Naive thymus-derived CD4-positive, alpha-beta T cell (primary cell): ENCODE results near the gene MSH6. TPM values are rescaled to one million over a fixed set of nuclear protein-coding genes. Genes with fewer than 3 reads are reported as not detected.

Experiments used
- ATAC-seq: fragments of 150-1000 bp; cut with Tn5 transposase; 2 replicates; pipeline ENCODE4 v1.10.0; 2021; ENCODE audit warnings: mild to moderate bottlenecking, moderate library complexity
- CTCF ChIA-PET: fragments of 350-600 bp; sonication (Branson Sonifier 250); formaldehyde crosslinking; loops from one replicate; lab custom pipeline; 2021; ENCODE audit warnings: antibody characterized with exemption; lab: Charles Lee
- POLR2A ChIA-PET: fragments of 350-600 bp; sonication (Branson Sonifier 250); formaldehyde crosslinking; loops from one replicate; lab custom pipeline; 2021; ENCODE audit warnings: antibody characterized with exemption, inconsistent platforms; lab: Charles Lee
- DNase-seq, 9 donors: peaks; one replicate each; pipeline versions ENCODE4 v3.0.0 to v3.0.0-alpha.2; 2020 to 2022; ENCODE audit warnings: mixed read lengths in 1 of 9
- H3K27ac ChIP-seq: one replicate; pipeline ENCODE4 v1.7.0; 2013; ENCODE audit warnings: mild to moderate bottlenecking, low read depth, low read length, moderate library complexity
- H3K27me3 ChIP-seq, 2 donors: one replicate each; pipeline ENCODE4 v1.7.0; 2013; ENCODE audit warnings: low read length in 2 of 2, mild to moderate bottlenecking in 2 of 2, moderate library complexity in 2 of 2; ENCODE audit not compliant: control insufficient read depth in 2 of 2, insufficient read depth in 2 of 2
- H3K36me3 ChIP-seq, 3 experiments: 1 replicate in 2 of 3; 2 replicates in 1 of 3; pipeline ENCODE4 v1.7.0; 2013; ENCODE audit warnings: low read length in 3 of 3, mild to moderate bottlenecking in 3 of 3, moderate library complexity in 1 of 3; ENCODE audit not compliant: insufficient read depth in 3 of 3, control insufficient read depth in 2 of 3
- H3K4me1 ChIP-seq, 2 donors: one replicate each; pipeline ENCODE4 v1.7.0; 2013; ENCODE audit warnings: low read length in 2 of 2, mild to moderate bottlenecking in 2 of 2, moderate library complexity in 1 of 2; ENCODE audit not compliant: control insufficient read depth in 2 of 2, insufficient read depth in 2 of 2
- H3K4me3 ChIP-seq: 2 replicates; pipeline ENCODE4 v1.7.0; 2013; ENCODE audit warnings: mild to moderate bottlenecking, low read length
- H3K9me3 ChIP-seq, 3 experiments: 1 replicate in 2 of 3; 2 replicates in 1 of 3; pipeline ENCODE4 v1.7.0; 2013; ENCODE audit warnings: low read length in 3 of 3; ENCODE audit not compliant: control insufficient read depth in 2 of 3
- H3K27ac Mint-ChIP-seq, 9 donors: one replicate each; pipeline ENCODE4 v1.8.0; 2020 to 2022; ENCODE audit warnings: mixed read lengths in 9 of 9, mild to moderate bottlenecking in 8 of 9, moderate library complexity in 5 of 9, inconsistent platforms in 2 of 9
- H3K27me3 Mint-ChIP-seq, 5 donors: one replicate each; pipeline ENCODE4 v1.8.0; 2021 to 2022; ENCODE audit warnings: mixed read lengths in 5 of 5, mild to moderate bottlenecking in 1 of 5
- H3K36me3 Mint-ChIP-seq, 5 donors: one replicate each; pipeline ENCODE4 v1.8.0; 2020 to 2022; ENCODE audit warnings: mixed read lengths in 5 of 5, mild to moderate bottlenecking in 3 of 5, inconsistent platforms in 1 of 5
- H3K4me1 Mint-ChIP-seq, 7 donors: one replicate each; pipeline ENCODE4 v1.8.0; 2020 to 2022; ENCODE audit warnings: mixed read lengths in 7 of 7, mild to moderate bottlenecking in 3 of 7, inconsistent platforms in 1 of 7
- H3K4me3 Mint-ChIP-seq, 10 donors: one replicate each; pipeline ENCODE4 v1.8.0; 2020 to 2022; ENCODE audit warnings: mild to moderate bottlenecking in 10 of 10, mixed read lengths in 10 of 10, moderate library complexity in 6 of 10, inconsistent platforms in 2 of 10
- H3K9me3 Mint-ChIP-seq, 11 donors: one replicate each; pipeline ENCODE4 v1.8.0; 2020 to 2022; ENCODE audit warnings: mixed read lengths in 11 of 11, mild to moderate bottlenecking in 4 of 11, inconsistent platforms in 1 of 11, moderate library complexity in 1 of 11
- intact Hi-C, 2 donors: fragments of 100-400 bp; cut with micrococcal nuclease; formaldehyde crosslinking; loops; one replicate each; pipeline ENCODE4 v1.15.1; 2023
- polyA plus RNA-seq, 2 donors: library from polyadenylated mRNA; unstranded; fragments of 300-500 nt; fragmentation: Illumina TruSeq; gene quantifications; one replicate each; pipeline ENCODE4 v1.2.3, GENCODE V29; 2021
- total RNA-seq, 6 experiments: library from RNA in 5 of 6; stranded (reverse) in 5 of 6; gene quantifications; 1 replicate in 5 of 6; 2 replicates in 1 of 6; pipeline ENCODE4 v1.2.3 and lab custom pipeline; 2021 to 2026

The MSH6 gene
- 10 to 100 TPM; 20.5 to 82.3 (median 41.8) TPM for total RNA-seq
- polyA plus RNA-seq: 10 to 100 TPM; 25.6 to 29.9 TPM
- 114 reads per million, percentile 86 among the genes with 10 or more reads in this experiment for total RNA-seq (lab: John Stamatoyannopoulos, UW)

- DNase-seq (peak; percentile 85 to 93 (median 92)), ATAC-seq (peak; percentile 97)
- Histone ChIP-seq H3K27ac (peak within 1 kb of the TSS; percentile 94), H3K4me3 (peak within 1 kb of the TSS; percentile 97), H3K27me3 (no peaks in the 10 kb centered on the region), H3K4me1 (peaks cover 5 to 8% of the 10 kb centered on the region in 2 donors), H3K36me3 (no peaks in the 10 kb centered on the region), H3K9me3 (no peaks in the 10 kb centered on the region)
- CTCF ChIA-PET: interaction anchor here (0.7 to 1.0 kb wide), 2 partner anchors 11 to 15 kb away, joined by 3 to 4 read pairs; no protein-coding TSS in a partner anchor
- POLR2A ChIA-PET: interaction anchor here (0.8 to 1.3 kb wide), 5 partner anchors 14 to 380 kb away, joined by 3 to 6 read pairs (median 4); partner anchors contain the start of gene MSH2
- Mint-ChIP-seq H3K27ac (peak within 1 kb of the TSS; percentile 62 to 93 (median 87)), H3K4me3 (peak within 1 kb of the TSS; percentile 70 to 97 (median 92)), H3K36me3 (peaks cover 0 to 10% (median 5%) of the 10 kb centered on the region in 5 donors), H3K9me3 (no peaks in the 10 kb centered on the region), H3K27me3 (no peaks in the 10 kb centered on the region), H3K4me1 (peaks cover 7 to 39% (median 24%) of the 10 kb centered on the region in 7 donors)
- intact Hi-C loops: loop anchor here (1.0 to 10.0 kb wide), 8 partner anchors 15 to 868 kb away; partner anchors contain the start of genes FBXO11 (in 2 of the 2) and MCFD2 (in 1 of the 2)
Measured at GRCh38 chr2:47782671-47783485, at the start of gene MSH6. Gene MSH6 (plus strand): TSS chr2:47783145. CDS start chr2:47783234, 89 bp downstream.

- Mint-ChIP-seq H3K27ac (no peak overlapping the region), H3K27me3 (peaks cover 0 to 7% (median 0%) of the 10 kb centered on the region in 5 donors), H3K4me3 (no peak overlapping the region), H3K36me3 (no peaks in the 10 kb centered on the region), H3K4me1 (no peaks in the 10 kb centered on the region), H3K9me3 (no peaks in the 10 kb centered on the region)
- Histone ChIP-seq H3K9me3 (no peaks in the 10 kb centered on the region), H3K4me1 (no peaks in the 10 kb centered on the region), H3K27me3 (no peaks in the 10 kb centered on the region), H3K4me3 (no peak overlapping the region), H3K27ac (no peak overlapping the region), H3K36me3 (no peaks in the 10 kb centered on the region)
- CTCF ChIA-PET: interaction anchor here (0.6 kb wide), 1 partner anchor 94 kb away, joined by 3 read pairs; no protein-coding TSS in a partner anchor
- no peak for DNase-seq
- ATAC-seq: no peak
- intact Hi-C loops: no loop called here
- POLR2A ChIA-PET: no interaction called here
Measured at GRCh38 chr2:47735136-47735869, 47.6 kb upstream of the MSH6 start.

- CTCF ChIA-PET: no interaction called here
- H3K4me3 ChIP-seq: no peak overlapping the region
- POLR2A ChIA-PET: no interaction called here
- no peaks in the 10 kb centered on the region for H3K36me3 ChIP-seq
- H3K4me1 ChIP-seq: no peaks in the 10 kb centered on the region
- Mint-ChIP-seq H3K36me3 (no peaks in the 10 kb centered on the region), H3K27ac (no peak overlapping the region), H3K9me3 (no peaks in the 10 kb centered on the region), H3K4me1 (no peaks in the 10 kb centered on the region), H3K27me3 (peaks cover 0 to 7% (median 0%) of the 10 kb centered on the region in 5 donors), H3K4me3 (no peak overlapping the region)
- no peaks in the 10 kb centered on the region for H3K27me3 ChIP-seq
- DNase-seq (no peak), ATAC-seq (no peak)
- H3K9me3 ChIP-seq: no peaks in the 10 kb centered on the region
- intact Hi-C loops: no loop called here
- no peak overlapping the region for H3K27ac ChIP-seq
Measured at GRCh38 chr2:47735912-47736311, 47.0 kb upstream of the MSH6 start.

GRCh38 chr2:47737191-47737975 is 45.6 kb upstream of the MSH6 start:
- POLR2A ChIA-PET: no interaction called here
- H3K4me3 Mint-ChIP-seq: no peak overlapping the region

GRCh38 chr2:47738331-47738730 is 44.6 kb upstream of the MSH6 start:
- no peaks in the 10 kb centered on the region for H3K4me1 ChIP-seq
- no peak for ATAC-seq
- Mint-ChIP-seq H3K27ac (no peak overlapping the region), H3K27me3 (peaks cover 0 to 7% (median 5%) of the 10 kb centered on the region in 5 donors), H3K4me1 (no peaks in the 10 kb centered on the region), H3K36me3 (no peaks in the 10 kb centered on the region), H3K4me3 (no peak overlapping the region), H3K9me3 (no peaks in the 10 kb centered on the region)
- H3K9me3 ChIP-seq: no peaks in the 10 kb centered on the region
- no peak for DNase-seq
- no peaks in the 10 kb centered on the region for H3K36me3 ChIP-seq
- H3K27ac ChIP-seq: no peak overlapping the region
- no peaks in the 10 kb centered on the region for H3K27me3 ChIP-seq
- POLR2A ChIA-PET: no interaction called here
- CTCF ChIA-PET: interaction anchor here (0.7 kb wide), 1 partner anchor 12 kb away, joined by 4 read pairs; no protein-coding TSS in a partner anchor
- no peak overlapping the region for H3K4me3 ChIP-seq
- intact Hi-C loops: no loop called here

More at GRCh38 chr2:47737191-47737975, 45.6 kb upstream of the MSH6 start:
- H3K36me3 ChIP-seq: no peaks in the 10 kb centered on the region
- ATAC-seq (no peak), DNase-seq (no peak)
- H3K9me3 ChIP-seq: no peaks in the 10 kb centered on the region
- Mint-ChIP-seq H3K36me3 (no peaks in the 10 kb centered on the region), H3K4me1 (no peaks in the 10 kb centered on the region), H3K27ac (no peak overlapping the region), H3K27me3 (peaks cover 0 to 7% (median 2%) of the 10 kb centered on the region in 5 donors), H3K9me3 (no peaks in the 10 kb centered on the region)
- H3K27me3 ChIP-seq: no peaks in the 10 kb centered on the region
- H3K4me1 ChIP-seq: no peaks in the 10 kb centered on the region
- intact Hi-C loops: no loop called here
- no peak overlapping the region for H3K27ac ChIP-seq
- no peak overlapping the region for H3K4me3 ChIP-seq
- CTCF ChIA-PET: interaction anchor here (0.7 kb wide), 1 partner anchor 13 kb away, joined by 4 read pairs; no protein-coding TSS in a partner anchor

GRCh38 chr2:47741101-47741500 is 41.8 kb upstream of the MSH6 start:
- Histone ChIP-seq H3K4me1 (no peaks in the 10 kb centered on the region), H3K27me3 (no peaks in the 10 kb centered on the region), H3K4me3 (no peak overlapping the region), H3K9me3 (no peaks in the 10 kb centered on the region), H3K27ac (no peak overlapping the region), H3K36me3 (no peaks in the 10 kb centered on the region)
- H3K9me3 Mint-ChIP-seq: no peaks in the 10 kb centered on the region
- ChIA-PET CTCF (no interaction called here), POLR2A (no interaction called here)
- H3K27ac Mint-ChIP-seq: no peak overlapping the region
- DNase-seq (no peak), ATAC-seq (no peak)
- peaks cover 8 to 19% (median 15%) of the 10 kb centered on the region in 5 donors for H3K27me3 Mint-ChIP-seq
- intact Hi-C loops: no loop called here
- no peak overlapping the region for H3K4me3 Mint-ChIP-seq
- H3K4me1 Mint-ChIP-seq: no peaks in the 10 kb centered on the region
- H3K36me3 Mint-ChIP-seq: no peaks in the 10 kb centered on the region
